Esophagus muscularis mucosa (tissue), 4 donors: ENCODE results near the gene NAT14.

Experiments
- CTCF ChIP-seq, 3 experiments: fragments of 200-600 bp in 2 of 3; fragments of 450-650 bp in 1 of 3; sonication (generic) in 2 of 3; IDR thresholded peaks; one replicate each; pipeline ENCODE4 v1.5.1; 2017 to 2019; ENCODE audit warnings: antibody characterized with exemption in 3 of 3, mild to moderate bottlenecking in 2 of 3, moderate library complexity in 1 of 3
- EP300 ChIP-seq: sonication (generic); formaldehyde crosslinking; IDR thresholded peaks from one replicate; pipeline ENCODE4 v1.6.1; 2017; ENCODE audit warnings: antibody characterized with exemption
- POLR2A ChIP-seq: fragments of 450-650 bp; IDR thresholded peaks from one replicate; pipeline ENCODE4 v1.6.1; 2017; ENCODE audit warnings: antibody characterized with exemption, moderate library complexity, mild to moderate bottlenecking, low read depth
- POLR2AphosphoS5 ChIP-seq, 2 donors: sonication (generic); formaldehyde crosslinking; IDR thresholded peaks; one replicate each; pipeline ENCODE4 v1.6.1; 2017; ENCODE audit warnings: antibody characterized with exemption in 2 of 2

- TF ChIP-seq CTCF (IDR thresholded peaks at IDR 0.05) (no peak), POLR2AphosphoS5 (IDR thresholded peaks at IDR 0.05) (no peak), EP300 (no peak), POLR2A (no peak)
These were observed 42.4 kb downstream of the NAT14 start for GRCh38 chr19:55527197-55528029.
